Measurements from ENCODE around the gene SCN2A. TPM values are rescaled to one million over a fixed set of nuclear protein-coding genes. Genes with fewer than 3 reads are reported as not detected.

SCN2A gene
- polyA plus RNA-seq, 1 donor (not counting 4 experiments of a cell fraction or from before 2014, with no cell fraction given), result 1.0 TPM

GRCh38 chr2:165401285-165401852 is 162.2 kb downstream of the SCN2A start:
- dilution Hi-C loops (cut with MboI; ENCODE audit: extremely low pct_ligation_motif_present, low sequenced_read_pairs), result loop anchor here (25.0 kb wide), 1 partner anchor 286 kb away; no protein-coding TSS in a partner anchor
- peak; percentile 46 for FAIRE-seq
- H3K4me2 ChIP-seq (ENCODE audit: control insufficient read depth, extremely low read depth, insufficient read depth, low read depth, low read length), result no peak overlapping the region
- no peak overlapping the region for H3K9ac ChIP-seq (ENCODE audit: control insufficient read depth, extremely low read depth, insufficient read depth, low read length)
- no peaks in the 10 kb centered on the region for H3K36me3 ChIP-seq (ENCODE audit: control insufficient read depth in 2 of 2, extremely low read depth in 1 of 2, insufficient read depth in 2 of 2, low read length in 2 of 2)
- no peaks in the 10 kb centered on the region for H4K20me1 ChIP-seq (ENCODE audit: control insufficient read depth, extremely low read depth, insufficient read depth, low read length)
- H3K4me1 ChIP-seq (ENCODE audit: control insufficient read depth, extremely low read depth, insufficient read depth, low read length), result peaks cover 5% of the 10 kb centered on the region
- peak; percentile 46 to 60 (median 57) for TF ChIP-seq CTCF (optimal IDR thresholded peaks at IDR 0.05 in 1 of 3, IDR thresholded peaks at IDR 0.05 in 1 of 3, conservative IDR thresholded peaks at IDR 0.05 in 1 of 3; ENCODE audit: extremely low read depth in 1 of 3, insufficient read depth in 2 of 3, low read length in 3 of 3)
- TF ChIP-seq EZH2 (IDR thresholded peaks at IDR 0.05; ENCODE audit: low read length), result no peak
- H3K27me3 ChIP-seq (ENCODE audit: control insufficient read depth, extremely low read depth, insufficient read depth, low read length), result no peaks in the 10 kb centered on the region
- peak; percentile 13 for DNase-seq (ENCODE audit: low read depth, low spot score)
- no peaks in the 10 kb centered on the region for H3K9me1 ChIP-seq (ENCODE audit: control insufficient read depth, extremely low read depth, insufficient read depth, low read length)
- H3K27ac ChIP-seq (ENCODE audit: control insufficient read depth, insufficient read depth, low read length), result no peak overlapping the region
- H3K4me3 ChIP-seq (ENCODE audit: control insufficient read depth in 2 of 3, extremely low read depth in 1 of 3, insufficient read depth in 2 of 3, low read depth in 1 of 3, low read length in 3 of 3), result no peak overlapping the region
- no peaks in the 10 kb centered on the region for H3K79me2 ChIP-seq (ENCODE audit: control insufficient read depth, insufficient read depth, low read length)
- no peaks in the 10 kb centered on the region for H3K9me3 ChIP-seq (ENCODE audit: control insufficient read depth, low read depth, low read length)
- H2AFZ ChIP-seq (ENCODE audit: control insufficient read depth, low read length), result no peak overlapping the region

GRCh38 chr2:165402162-165402561 is 162.9 kb downstream of the SCN2A start:
- DNase-seq (ENCODE audit: low read depth, low spot score), result no peak
- Histone ChIP-seq H3K9me1 (ENCODE audit: control insufficient read depth, extremely low read depth, insufficient read depth, low read length) (no peaks in the 10 kb centered on the region), H3K27me3 (ENCODE audit: control insufficient read depth, extremely low read depth, insufficient read depth, low read length) (no peaks in the 10 kb centered on the region), H3K27ac (ENCODE audit: control insufficient read depth, insufficient read depth, low read length) (no peak overlapping the region), H3K9ac (ENCODE audit: control insufficient read depth, extremely low read depth, insufficient read depth, low read length) (no peak overlapping the region), H3K36me3 (ENCODE audit: control insufficient read depth in 2 of 2, extremely low read depth in 1 of 2, insufficient read depth in 2 of 2, low read length in 2 of 2) (no peaks in the 10 kb centered on the region), H3K4me3 (ENCODE audit: control insufficient read depth in 2 of 3, extremely low read depth in 1 of 3, insufficient read depth in 2 of 3, low read depth in 1 of 3, low read length in 3 of 3) (no peak overlapping the region), H4K20me1 (ENCODE audit: control insufficient read depth, extremely low read depth, insufficient read depth, low read length) (no peaks in the 10 kb centered on the region), H3K9me3 (ENCODE audit: control insufficient read depth, low read depth, low read length) (no peaks in the 10 kb centered on the region), H3K4me2 (ENCODE audit: control insufficient read depth, extremely low read depth, insufficient read depth, low read depth, low read length) (no peak overlapping the region), H2AFZ (ENCODE audit: control insufficient read depth, low read length) (no peak overlapping the region), H3K4me1 (ENCODE audit: control insufficient read depth, extremely low read depth, insufficient read depth, low read length) (peaks cover 6% of the 10 kb centered on the region), H3K79me2 (ENCODE audit: control insufficient read depth, insufficient read depth, low read length) (no peaks in the 10 kb centered on the region)
- FAIRE-seq, result no peak
- TF ChIP-seq EZH2 (IDR thresholded peaks at IDR 0.05; ENCODE audit: low read length) (no peak), CTCF (optimal IDR thresholded peaks at IDR 0.05 in 1 of 3, IDR thresholded peaks at IDR 0.05 in 1 of 3, conservative IDR thresholded peaks at IDR 0.05 in 1 of 3; ENCODE audit: extremely low read depth in 1 of 3, insufficient read depth in 2 of 3, low read length in 3 of 3) (no peak)
- dilution Hi-C loops (cut with MboI; ENCODE audit: extremely low pct_ligation_motif_present, low sequenced_read_pairs), result loop anchor here (25.0 kb wide), 1 partner anchor 285 kb away; no protein-coding TSS in a partner anchor

Measured in keratinocyte (primary cell).